BLaER1 (cell line): Measurements from ENCODE around the gene BNC1.

ENCODE experiments used
- H3K27ac ChIP-seq: shearing (Covaris generic); formaldehyde crosslinking; 2 replicates; pipeline ENCODE4 v1.8.1; 2022
- H3K27me3 ChIP-seq: shearing (Covaris generic); formaldehyde crosslinking; 2 replicates; pipeline ENCODE4 v1.8.1; 2022
- H3K36me3 ChIP-seq: shearing (Covaris generic); formaldehyde crosslinking; 2 replicates; pipeline ENCODE4 v1.8.1; 2022
- H3K4me1 ChIP-seq: shearing (Covaris generic); formaldehyde crosslinking; 2 replicates; pipeline ENCODE4 v1.8.1; 2022
- H3K4me2 ChIP-seq: shearing (Covaris generic); formaldehyde crosslinking; 2 replicates; pipeline ENCODE4 v1.8.1; 2022
- H3K4me3 ChIP-seq: shearing (Covaris generic); formaldehyde crosslinking; 2 replicates; pipeline ENCODE4 v1.8.1; 2022
- H3K9ac ChIP-seq: shearing (Covaris generic); formaldehyde crosslinking; 2 replicates; pipeline ENCODE4 v1.8.1; 2022
- H3K9me3 ChIP-seq: shearing (Covaris generic); formaldehyde crosslinking; 2 replicates; pipeline ENCODE4 v1.8.1; 2022
- H4K20me1 ChIP-seq: shearing (Covaris generic); formaldehyde crosslinking; 2 replicates; pipeline ENCODE4 v1.8.1; 2022
- Cebpa-rat ChIP-seq: shearing (Covaris generic); IDR thresholded peaks from 2 replicates; pipeline ENCODE4 v1.8.1; 2022

The BNC1 gene

GRCh38 chr15:83318036-83318435, 33.6 kb upstream of the BNC1 start:
- Histone ChIP-seq H3K27ac (no peak overlapping the region), H3K4me1 (no peaks in the 10 kb centered on the region), H3K36me3 (no peaks in the 10 kb centered on the region), H3K27me3 (no peaks in the 10 kb centered on the region), H3K9ac (no peak overlapping the region), H3K4me2 (no peak overlapping the region), H4K20me1 (no peaks in the 10 kb centered on the region), H3K4me3 (no peak overlapping the region), H3K9me3 (no peaks in the 10 kb centered on the region)
- TF ChIP-seq Cebpa-rat, result no peak

DNA sequence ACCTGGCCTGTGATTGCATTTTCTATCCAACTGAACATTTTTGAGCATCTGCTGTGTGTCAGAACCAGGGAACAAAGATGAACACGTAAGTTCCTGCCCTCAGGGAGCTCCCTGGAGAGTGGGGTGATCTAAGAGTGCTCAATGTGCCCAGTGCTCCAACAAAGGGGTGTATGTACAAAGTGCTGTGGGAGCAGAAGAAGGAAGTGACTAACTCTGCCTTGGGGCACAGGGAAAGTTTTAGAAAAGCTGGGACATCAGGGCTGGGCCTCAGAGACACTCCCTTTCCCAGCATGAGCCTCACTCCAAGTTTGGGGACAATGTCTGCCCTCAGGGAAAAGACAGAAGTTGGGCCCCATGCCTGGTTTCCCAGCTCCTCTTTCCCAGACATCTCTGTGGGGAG, 27.6 kb upstream of the BNC1 start:
- Histone ChIP-seq H3K4me3 (no peak overlapping the region), H3K27ac (no peak overlapping the region), H3K4me1 (no peaks in the 10 kb centered on the region), H3K9ac (no peak overlapping the region), H3K36me3 (no peaks in the 10 kb centered on the region), H3K9me3 (no peaks in the 10 kb centered on the region), H3K27me3 (no peaks in the 10 kb centered on the region), H4K20me1 (no peaks in the 10 kb centered on the region), H3K4me2 (no peak overlapping the region)
- no peak for TF ChIP-seq Cebpa-rat

DNA sequence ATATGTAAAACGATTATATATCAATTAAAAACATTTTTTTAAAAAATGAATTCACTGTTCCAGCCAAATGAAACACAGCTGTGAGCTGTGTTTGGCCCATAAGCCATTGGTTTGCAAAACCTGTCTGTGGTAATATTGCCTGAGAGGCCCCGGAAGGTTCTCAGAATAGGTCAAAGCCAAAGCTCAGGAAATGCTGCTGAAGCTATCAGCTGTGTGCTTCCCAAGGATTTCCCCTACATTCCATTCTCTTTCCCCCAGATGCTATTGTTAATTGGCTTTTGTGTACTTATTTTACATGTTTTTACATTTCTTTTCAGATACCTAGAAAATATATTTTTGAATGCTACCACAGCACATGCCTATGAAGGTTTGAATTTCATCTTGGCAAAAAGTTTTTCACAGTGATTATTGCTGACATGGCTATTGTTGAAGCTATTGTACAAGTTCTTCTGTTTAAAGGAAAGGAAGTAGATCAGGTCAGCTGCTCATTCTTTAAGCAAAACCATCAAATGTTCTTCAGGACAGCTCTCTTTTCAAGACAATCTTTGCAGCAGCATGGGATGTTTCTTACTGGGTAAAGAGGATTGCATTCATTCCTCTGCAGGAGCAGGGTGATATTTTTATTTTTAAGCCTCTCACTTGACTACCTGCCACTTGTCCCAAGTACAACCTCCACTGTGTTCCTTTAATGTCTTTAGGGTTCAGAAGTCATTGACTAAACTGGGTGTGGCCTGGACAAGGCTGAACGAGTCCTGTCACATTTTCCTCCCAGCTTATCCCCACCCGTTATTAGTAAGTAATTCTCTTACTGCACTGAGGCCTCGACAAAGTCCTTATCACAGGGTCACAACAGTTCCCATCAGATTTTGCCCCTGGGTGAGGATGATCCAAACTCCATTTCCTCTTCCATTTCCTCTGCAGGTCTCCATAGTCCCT, 26.3 kb upstream of the BNC1 start:
- H4K20me1 ChIP-seq, result no peaks in the 10 kb centered on the region
- no peak overlapping the region for H3K4me2 ChIP-seq
- H3K27me3 ChIP-seq, result no peaks in the 10 kb centered on the region
- no peak for TF ChIP-seq Cebpa-rat
- no peaks in the 10 kb centered on the region for H3K9me3 ChIP-seq
- no peak overlapping the region for H3K4me3 ChIP-seq
- no peak overlapping the region for H3K27ac ChIP-seq
- H3K36me3 ChIP-seq, result no peaks in the 10 kb centered on the region
- no peak overlapping the region for H3K9ac ChIP-seq
- H3K4me1 ChIP-seq, result no peaks in the 10 kb centered on the region

DNA sequence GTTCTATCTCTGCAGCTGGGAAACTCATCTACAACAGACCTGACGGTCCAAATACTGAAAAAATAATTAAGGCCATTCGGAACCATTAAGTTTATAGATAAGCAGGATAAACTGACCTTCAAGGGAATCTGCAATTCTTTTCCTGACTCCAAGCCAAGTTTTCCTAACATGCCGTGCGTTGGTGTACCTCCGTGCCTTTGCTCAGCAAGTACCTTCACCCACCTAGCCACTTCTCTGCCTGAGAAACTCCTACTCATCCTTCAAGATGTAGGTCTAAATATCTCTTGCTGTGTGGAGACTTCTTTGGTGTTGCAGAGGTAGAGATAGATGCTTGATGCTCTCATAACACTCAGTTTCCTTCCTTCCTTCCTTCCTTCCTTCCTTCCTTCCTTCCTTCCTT, 24.2 kb upstream of the BNC1 start:
- no peaks in the 10 kb centered on the region for H3K27me3 ChIP-seq
- H3K36me3 ChIP-seq, result no peaks in the 10 kb centered on the region
- H3K9ac ChIP-seq, result no peak overlapping the region
- no peak overlapping the region for H3K4me2 ChIP-seq
- H4K20me1 ChIP-seq, result no peaks in the 10 kb centered on the region
- no peak for TF ChIP-seq Cebpa-rat
- no peak overlapping the region for H3K27ac ChIP-seq
- H3K4me1 ChIP-seq, result peaks cover 11% of the 10 kb centered on the region
- no peaks in the 10 kb centered on the region for H3K9me3 ChIP-seq
- H3K4me3 ChIP-seq, result no peak overlapping the region

GRCh38 chr15:83306561-83306960, 22.1 kb upstream of the BNC1 start:
- Histone ChIP-seq H3K4me2 (no peak overlapping the region), H3K9me3 (no peaks in the 10 kb centered on the region), H4K20me1 (no peaks in the 10 kb centered on the region), H3K27ac (no peak overlapping the region), H3K36me3 (no peaks in the 10 kb centered on the region), H3K4me3 (no peak overlapping the region), H3K27me3 (no peaks in the 10 kb centered on the region), H3K4me1 (peaks cover 11% of the 10 kb centered on the region), H3K9ac (no peak overlapping the region)
- TF ChIP-seq Cebpa-rat, result no peak

GRCh38 chr15:83305704-83306291, 21.3 kb upstream of the BNC1 start:
- H3K9me3 ChIP-seq, result 0 out of 2 replicates have a peak, but pooled peaks cover 4% of the 10 kb centered on the region
- no peaks in the 10 kb centered on the region for H4K20me1 ChIP-seq
- no peak overlapping the region for H3K27ac ChIP-seq
- no peaks in the 10 kb centered on the region for H3K36me3 ChIP-seq
- H3K4me3 ChIP-seq, result no peak overlapping the region
- no peak overlapping the region for H3K4me2 ChIP-seq
- H3K4me1 ChIP-seq, result peaks cover 11% of the 10 kb centered on the region
- TF ChIP-seq Cebpa-rat, result no peak
- no peak overlapping the region for H3K9ac ChIP-seq
- H3K27me3 ChIP-seq, result no peaks in the 10 kb centered on the region

DNA sequence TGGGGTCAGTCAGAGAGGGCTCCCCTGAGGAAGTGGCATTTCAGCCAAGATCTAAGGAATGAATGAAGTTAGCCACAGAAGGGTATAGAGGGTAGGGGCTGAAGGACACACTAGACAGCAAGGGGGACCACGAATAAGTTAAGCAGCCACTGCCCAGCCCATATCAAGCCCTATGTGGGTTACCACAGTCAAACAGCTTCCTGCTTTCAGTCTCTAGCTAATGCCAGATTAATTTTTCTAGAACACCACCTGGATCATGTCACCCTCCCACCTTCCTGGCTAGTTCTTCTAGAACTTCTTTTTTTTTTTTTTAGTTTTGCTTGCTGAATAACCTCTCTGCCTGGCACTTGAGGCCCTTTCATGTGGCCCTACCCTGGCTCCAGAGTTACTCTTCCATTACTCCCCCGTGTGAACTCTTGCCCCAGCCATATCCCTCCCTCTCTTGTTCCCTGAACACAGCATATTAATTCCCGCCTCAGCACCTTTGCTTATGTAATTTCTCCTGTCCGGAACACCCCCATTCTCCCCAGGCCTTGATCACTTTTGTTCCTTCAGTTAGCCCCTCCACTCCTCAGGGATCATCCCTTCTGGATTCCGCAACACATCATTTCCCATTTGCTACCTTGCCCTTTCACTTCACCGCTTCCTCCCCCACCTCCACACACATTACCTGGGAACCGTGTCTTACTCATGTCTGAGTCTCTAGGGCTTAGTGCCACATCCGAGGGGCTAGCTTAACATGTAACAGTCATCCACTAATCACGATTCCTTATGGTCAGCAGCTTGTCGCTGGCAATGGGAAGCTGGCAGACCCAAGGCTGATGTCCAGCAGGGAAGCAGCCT, 20.6 kb upstream of the BNC1 start:
- Histone ChIP-seq H3K27ac (no peak overlapping the region), H4K20me1 (no peaks in the 10 kb centered on the region)
- no peak for TF ChIP-seq Cebpa-rat

GRCh38 chr15:83303535-83303934, 19.1 kb upstream of the BNC1 start:
- Histone ChIP-seq H3K4me3 (no peak overlapping the region), H3K27me3 (no peaks in the 10 kb centered on the region), H3K4me1 (peaks cover 11% of the 10 kb centered on the region), H3K9me3 (0 out of 2 replicates have a peak, but pooled peaks cover 4% of the 10 kb centered on the region), H3K9ac (no peak overlapping the region), H3K36me3 (no peaks in the 10 kb centered on the region), H3K27ac (no peak overlapping the region), H4K20me1 (no peaks in the 10 kb centered on the region), H3K4me2 (no peak overlapping the region)
- TF ChIP-seq Cebpa-rat, result no peak

More for the DNA sequence above, 20.6 kb upstream of the BNC1 start:
- Histone ChIP-seq H3K27me3 (no peaks in the 10 kb centered on the region), H3K9me3 (0 out of 2 replicates have a peak, but pooled peaks cover 4% of the 10 kb centered on the region), H3K4me2 (peak overlapping the region; percentile 2; the same call in 1 of the 2 replicates), H3K36me3 (no peaks in the 10 kb centered on the region), H3K4me1 (peaks cover 11% of the 10 kb centered on the region), H3K4me3 (no peak overlapping the region), H3K9ac (no peak overlapping the region)

DNA sequence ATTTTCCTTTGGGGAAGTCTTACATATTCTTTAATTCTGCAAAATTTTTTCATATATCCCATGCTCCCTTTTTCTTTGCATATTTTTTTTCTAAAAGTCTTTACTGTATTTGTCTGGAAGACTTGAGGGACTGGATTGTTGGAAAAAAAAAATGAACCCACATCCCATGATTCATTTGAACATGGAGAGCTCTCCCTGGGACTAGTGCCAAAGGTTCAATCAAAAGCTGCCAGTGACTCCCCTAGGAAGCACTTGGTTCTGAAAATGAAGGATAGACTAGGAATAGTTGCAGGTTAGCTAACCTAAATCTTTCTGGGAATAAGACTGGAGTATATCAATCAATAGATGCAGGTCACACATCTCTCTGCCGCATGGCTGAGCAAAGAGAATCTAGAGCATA, 16.4 kb upstream of the BNC1 start:
- Histone ChIP-seq H3K27ac (no peak overlapping the region), H3K27me3 (no peaks in the 10 kb centered on the region), H4K20me1 (no peaks in the 10 kb centered on the region)

More for the DNA sequence above, 16.4 kb upstream of the BNC1 start:
- Histone ChIP-seq H3K9me3 (0 out of 2 replicates have a peak, but pooled peaks cover 4% of the 10 kb centered on the region), H3K4me1 (peaks cover 11% of the 10 kb centered on the region), H3K4me2 (no peak overlapping the region), H3K4me3 (no peak overlapping the region), H3K36me3 (no peaks in the 10 kb centered on the region), H3K9ac (no peak overlapping the region)
- TF ChIP-seq Cebpa-rat, result no peak
